ENCODE data around the gene TRPM2. TPM values are rescaled to one million over a fixed set of nuclear protein-coding genes. Genes with fewer than 3 reads are reported as not detected.
"Not testable (repeated sequence)": the region's sequence is repeated elsewhere in the genome, so short reads cannot be mapped to it uniquely, and the experiment has no call there.

Gene TRPM2
- total RNA-seq, 1 donor from 2014 or later, result 3.2 TPM

DNA sequence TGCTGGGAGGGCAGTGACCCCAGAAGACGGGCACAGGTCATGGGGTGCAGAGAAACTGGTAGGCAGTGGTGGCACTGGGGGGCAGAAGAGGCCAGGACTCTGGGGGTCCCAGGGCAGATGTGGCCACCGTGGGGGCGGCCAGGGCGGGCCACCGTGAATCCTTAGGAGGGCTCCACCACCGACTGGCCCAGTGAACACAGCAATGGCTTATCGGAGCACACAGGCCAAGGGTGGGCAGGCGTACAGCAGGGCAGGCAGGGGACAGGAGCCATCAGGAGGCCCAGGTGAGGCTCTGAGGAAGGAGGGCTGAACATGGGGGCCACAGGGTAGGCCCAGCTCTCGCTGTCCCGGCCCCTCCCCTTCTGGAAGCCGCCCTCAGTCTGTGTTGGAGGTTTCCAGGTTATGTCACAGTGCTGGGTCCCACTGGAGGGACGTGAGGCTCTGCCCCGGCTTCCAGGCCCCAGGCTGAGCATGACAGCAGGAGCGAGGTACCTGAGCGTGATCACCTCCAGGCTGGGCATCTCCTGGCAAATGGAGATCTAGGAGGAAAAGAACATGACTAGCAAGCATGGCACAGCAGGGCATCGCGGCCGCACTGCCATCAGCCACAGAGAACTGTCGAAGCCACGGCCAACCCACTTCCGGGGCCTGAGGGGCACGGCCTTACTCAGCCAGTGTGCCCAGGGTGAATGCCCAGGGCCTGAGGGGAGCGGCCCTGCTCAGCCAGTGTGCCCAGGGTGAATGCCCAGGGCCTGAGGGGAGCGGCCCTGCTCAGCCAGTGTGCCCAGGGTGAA lies 18.0 kb upstream of the TRPM2 start:
- no peak for DNase-seq

DNA sequence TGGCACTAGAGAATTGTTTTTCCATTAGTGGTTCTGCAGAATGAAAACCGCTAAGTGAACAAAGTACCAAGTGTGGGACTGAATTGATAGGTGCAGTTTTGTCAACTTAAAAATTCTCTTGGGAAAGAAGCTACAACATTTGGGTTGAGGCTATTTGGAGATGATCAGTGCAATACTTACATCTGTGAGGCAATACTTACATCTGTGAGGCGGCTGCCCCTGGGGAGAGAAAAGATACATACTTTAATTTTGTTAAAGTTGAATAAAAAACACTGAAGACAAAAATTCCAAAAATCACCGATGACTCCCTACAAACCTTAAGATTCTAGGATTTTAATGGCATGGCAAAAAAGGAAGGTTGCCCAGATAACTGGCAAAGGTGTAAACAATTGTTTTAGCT lies 16.0 kb upstream of the TRPM2 start:
- no peak for DNase-seq

DNA sequence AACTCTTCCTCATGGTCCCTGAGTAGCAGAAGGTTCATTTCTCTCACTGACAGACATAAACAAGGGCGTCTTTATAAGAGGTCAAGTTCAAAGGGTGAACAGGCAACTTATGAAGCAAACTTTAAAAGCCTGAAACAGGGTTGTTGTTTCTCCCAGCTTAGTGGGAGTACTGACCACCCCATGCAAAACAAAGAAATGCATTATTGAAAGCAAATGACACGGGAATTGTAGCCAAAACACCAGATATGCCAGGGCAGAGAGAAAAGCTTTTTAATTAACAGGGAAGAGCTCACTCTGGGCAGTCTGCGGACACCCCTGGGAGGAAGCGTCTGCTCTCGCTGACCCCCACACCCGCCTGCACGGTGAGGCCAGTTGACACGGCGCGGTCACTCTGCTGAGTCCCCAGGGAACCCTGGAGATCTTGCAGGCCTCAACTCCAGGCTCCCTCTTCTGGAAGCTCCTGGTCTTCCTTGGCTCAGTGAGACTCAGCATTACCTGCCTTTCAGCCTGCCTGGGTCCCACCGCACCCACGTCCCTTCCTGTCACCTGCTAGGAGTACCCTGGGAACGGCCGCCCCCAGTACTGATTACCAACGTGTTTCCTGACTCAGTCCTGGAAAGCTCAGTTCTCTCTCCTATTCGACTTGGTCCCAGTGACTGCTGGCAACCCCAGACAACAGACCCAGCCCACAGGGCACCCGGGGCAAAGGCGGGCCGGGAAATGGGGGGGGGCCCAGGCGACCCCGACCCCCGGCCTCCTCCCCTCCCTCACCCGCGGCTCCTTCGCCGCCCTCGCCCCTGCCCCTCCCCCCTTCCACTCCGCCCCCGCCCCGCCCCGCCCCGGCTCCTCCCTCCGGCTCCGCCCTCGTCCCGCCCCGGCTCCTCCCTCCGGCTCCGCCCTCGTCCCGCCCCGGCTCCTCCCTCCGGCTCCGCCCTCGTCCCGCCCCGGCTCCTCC lies 15.2 kb upstream of the TRPM2 start:
- peak; percentile 75 for DNase-seq

GRCh38 chr21:44338971-44339910 lies 14.2 kb upstream of the TRPM2 start, which contains the start of gene CFAP410:
TSS of gene CFAP410 (minus strand) at chr21:44339390. CDS start at chr21:44339194, 196 bp downstream.
- DNase-seq, result peak; percentile 97

DNA sequence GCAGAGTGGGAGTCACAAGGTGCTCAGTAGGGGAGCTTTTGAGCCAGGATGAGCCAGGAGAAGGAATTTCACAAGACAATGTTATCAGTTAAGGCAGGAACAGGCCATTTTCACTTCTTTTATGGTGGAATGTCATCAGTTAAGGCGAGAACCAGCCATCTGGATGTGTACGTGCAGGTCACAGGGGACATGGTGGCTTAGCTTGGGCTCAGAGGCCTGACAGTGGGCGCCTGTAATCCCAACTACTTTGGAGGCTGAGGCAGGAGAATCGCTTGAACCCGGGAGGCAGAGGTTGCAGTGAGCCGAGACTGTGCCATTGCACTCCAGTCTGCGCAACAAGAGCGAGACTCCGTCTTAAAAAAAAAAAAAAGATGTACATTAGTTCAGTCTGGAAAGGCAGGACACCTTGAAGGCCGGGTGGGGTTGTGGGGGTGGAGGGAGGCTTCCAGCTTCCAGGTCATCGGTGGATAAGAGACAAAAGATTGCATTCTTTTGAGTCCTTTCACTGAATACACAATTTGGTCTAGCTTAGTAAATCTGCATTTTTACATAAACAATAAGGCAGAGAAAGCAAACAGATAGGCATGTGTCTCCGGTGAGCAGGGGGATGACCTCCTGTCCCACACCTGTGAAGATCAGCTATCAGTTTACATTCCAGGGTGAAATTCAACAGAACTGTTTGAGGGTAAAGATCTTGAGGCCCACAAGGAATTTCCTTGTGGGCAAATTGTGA lies 11.5 kb upstream of the TRPM2 start:
- DNase-seq, result not testable (repeated sequence)

DNA sequence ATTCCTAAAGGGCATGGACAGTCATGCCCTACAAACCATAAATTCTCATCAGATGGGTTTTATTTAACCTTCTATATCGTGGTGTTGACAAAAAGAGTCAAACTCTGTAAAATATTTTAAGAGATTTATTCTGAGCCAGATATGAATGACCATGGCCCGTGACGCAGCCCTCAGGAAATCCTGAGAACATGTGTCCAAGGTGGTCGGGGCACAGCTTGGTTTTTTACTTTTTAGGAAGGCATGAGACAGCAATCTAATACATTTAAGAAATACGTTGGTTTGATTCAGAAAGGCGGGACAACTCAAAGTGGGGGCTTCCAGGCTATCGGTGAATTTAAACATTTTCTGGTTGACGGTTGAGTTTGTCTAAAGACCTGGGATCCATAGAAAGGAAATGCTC lies 10.4 kb upstream of the TRPM2 start:
- DNase-seq, result not testable (repeated sequence)

DNA sequence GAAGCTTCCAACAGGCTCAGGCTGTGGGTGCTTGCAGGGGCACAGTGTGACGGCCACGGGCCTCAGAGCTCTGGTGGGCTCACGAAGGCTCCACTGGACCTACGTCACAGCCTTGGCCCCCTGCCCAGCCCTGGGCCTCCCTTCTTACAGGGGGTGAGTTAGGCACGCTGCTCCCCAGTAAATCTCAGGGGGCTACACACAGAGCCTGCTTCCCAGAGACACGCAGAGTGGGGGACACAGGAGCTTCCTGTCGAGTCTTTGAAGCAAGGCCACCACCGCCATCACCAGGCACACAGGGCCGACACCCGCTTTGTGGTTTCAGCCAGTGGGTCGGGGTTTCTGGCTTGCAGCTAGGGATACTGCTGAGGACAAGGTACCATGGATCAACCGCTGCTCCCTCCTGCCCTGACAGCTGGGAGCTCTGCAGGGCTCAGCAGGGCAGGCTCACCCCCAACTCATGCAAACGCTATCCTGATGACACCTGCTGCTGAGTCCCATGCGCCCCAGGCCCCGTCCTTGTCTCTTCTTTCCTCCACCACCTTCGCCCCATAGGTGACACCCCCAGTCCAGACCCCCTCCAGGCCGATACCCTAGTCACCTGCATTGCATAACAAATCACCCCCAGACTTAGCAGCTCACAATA lies 8.8 kb upstream of the TRPM2 start:
- no peak for DNase-seq

GRCh38 chr21:44345495-44345894 lies 7.9 kb upstream of the TRPM2 start:
- DNase-seq, result no peak

DNA sequence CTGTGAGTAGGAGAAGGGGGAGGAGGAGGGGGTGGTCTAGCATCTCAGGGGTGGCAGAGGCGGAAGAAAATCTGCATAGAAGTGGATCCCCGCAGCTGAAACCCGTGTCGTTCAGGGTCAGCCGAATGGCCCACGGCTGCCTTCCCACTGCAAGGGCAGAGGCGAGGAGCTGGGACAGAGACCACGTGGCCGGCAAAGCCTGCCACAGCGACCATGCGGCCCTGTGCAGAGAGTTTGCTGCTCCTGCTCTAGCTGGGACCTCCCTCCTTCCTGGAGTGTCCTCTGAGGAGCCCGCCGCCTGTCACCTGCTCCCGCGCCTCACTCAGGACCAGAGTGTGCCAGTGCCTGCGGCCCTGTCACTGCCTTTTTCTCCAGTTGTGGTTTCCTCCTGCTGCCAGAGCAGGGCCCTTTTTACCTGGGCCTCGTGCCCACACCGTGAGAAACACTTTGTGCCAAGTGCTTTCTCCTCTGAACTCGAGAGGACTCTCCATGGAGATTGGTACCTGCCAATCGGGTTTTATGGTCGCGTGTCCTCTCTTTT lies 5.4 kb upstream of the TRPM2 start:
- DNase-seq, result no peak

DNA sequence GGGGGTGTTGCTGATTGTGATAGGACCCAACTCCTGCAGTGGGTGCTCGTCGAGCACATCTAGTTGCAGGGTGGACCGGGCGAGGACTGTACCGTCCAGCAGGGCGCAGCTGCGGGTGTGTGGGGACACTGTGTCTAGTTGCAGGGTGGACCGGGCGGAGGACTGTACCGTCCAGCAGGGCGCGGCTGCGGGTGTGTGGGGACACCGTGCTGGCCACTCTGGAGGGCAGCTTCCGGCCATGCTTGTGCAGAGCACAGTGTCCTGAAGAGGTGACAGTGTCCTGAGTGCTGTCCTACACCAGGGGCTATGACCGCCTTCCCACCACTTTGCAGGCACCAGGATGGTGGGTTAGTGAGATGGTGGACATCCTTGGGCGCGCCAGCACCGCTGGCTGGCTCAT lies 4.6 kb upstream of the TRPM2 start:
- DNase-seq, result no peak

DNA sequence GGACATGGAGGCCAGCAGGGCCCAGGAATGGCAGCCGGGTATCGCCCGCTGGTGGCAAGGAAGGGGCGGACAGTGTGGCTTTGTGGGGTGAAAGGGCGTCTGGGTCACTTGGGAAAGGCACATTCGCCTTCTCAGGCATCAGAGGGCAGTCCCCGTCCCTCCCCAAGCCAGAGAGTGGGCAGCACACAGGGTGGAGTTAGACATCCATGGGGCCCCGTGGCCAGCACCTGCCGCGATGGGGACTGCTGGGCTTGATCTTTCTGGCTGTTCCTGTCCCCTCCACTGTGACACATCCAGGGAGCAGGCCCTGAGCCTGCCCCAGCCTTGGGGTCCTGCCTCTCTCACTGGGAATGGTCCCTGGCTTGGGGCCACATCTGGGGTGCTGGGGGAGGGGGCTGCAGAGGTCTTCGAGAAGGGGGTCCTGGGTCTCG lies 4.0 kb upstream of the TRPM2 start:
- DNase-seq, result no peak

DNA sequence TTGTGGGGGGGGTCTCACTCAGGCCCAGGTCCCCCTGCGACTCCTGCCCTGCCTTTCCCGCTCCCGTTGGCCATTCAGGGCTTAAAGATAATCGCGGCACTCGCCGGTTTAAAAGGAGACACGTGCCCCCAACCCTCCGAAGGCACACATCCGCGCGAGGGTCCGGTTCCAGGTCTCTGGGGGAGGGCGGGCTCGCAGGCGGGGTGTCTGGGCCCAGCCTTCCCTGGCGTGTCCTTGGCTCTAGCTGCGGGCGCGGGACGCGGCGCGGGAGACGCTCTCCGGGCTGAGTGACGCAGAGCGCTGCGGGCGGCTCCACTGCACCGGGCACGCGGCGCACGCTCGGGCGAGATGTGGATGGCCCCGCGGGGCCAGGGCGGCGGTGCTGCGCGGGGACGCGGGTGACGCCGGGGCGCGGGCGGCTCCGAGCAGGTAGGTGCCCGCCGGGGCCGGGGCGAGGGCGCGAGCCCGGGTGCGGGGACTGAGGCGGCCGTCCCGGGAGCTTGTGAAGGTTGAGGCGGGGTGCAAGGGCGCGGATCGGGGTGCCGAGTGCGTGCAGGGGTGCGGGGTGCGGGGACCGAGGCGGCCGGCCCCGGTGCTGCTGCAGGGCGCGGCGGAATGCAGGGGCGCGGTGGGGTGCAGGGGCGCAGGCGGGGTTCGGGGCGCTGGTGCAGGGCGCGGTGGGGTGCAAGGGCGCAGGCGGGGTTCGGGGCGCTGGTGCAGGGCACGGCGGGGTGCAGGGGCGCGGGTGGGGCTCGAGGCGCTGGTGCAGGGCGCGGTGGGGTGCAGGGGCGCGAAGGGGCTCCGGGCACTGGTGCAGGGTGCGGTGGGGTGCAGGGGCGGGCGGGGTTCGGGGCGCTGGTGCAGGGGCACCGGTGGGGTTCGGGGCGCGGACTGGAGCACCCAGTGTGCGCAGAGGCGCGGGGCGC lies 3.3 kb upstream of the TRPM2 start:
- no peak for DNase-seq

DNA sequence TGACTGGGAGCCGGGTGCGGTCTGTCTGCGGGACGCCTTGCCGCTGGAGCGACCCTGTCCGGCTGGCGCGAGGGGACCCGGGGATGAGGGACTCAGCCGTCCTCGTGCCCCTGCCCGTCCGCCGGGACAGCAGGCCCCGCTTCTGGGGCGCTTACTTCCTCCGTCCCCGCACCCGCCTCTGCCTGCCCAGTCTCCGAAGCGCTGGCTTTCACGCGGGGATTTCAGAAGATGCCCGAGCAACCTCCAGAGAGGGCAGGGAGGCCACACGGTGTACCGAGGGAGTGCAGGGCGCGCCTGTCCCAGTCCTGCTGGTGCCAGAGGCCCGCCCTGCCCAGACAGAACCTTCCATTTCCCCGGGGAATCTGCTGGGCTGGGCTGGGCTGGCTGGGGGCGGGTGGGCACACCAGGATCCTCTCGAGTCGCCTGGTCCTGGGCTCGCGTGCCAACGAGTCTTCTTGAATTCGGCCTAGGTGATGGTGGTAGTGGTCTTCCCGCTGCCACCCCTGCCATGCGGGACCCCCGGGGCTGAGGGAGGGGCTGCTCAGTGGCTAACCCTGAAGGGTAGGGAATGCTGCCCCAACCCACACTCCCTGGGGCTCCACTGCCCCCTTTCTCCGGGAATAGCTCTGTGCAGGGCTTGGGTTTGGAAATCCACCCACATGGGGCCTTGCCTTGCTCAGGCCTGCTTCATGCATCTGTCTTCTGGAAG lies 2.5 kb upstream of the TRPM2 start:
- no peak for DNase-seq

DNA sequence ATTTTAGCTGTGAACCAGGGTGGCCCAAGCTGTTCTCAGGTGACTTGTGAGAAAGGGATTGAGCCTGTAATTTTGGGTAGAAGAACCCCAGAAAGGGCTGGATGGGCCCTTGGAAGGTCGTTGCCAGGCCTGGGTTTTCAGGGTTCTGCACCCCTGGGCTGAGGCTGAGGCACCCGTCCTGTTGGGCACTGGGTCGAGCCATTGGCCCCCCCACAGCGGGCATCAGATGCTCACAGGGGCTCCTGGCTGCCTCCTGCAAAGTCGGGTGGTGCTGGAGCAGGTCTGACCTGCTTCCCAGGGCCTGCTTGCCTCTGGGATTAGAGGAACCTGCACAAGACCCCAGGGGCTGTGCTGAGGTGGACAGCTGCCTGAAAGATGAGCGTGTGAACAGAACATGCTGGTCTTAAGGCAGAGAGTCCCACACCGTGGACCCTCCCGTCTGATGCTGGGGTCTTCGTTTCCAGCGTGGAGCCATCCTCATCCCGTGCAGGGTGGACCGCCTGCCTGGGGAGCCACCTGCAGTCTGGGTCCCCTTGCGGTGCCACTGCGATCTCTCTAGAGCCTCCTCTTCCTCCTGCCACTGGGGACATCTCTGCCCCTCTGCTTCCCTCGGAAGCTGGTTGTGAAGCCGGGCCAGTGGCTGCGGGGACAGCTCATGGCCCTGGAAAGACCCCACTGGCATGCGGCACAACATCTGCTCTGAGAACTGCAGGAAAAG lies 1.7 kb upstream of the TRPM2 start:
- no peak for DNase-seq

- DNase-seq, result no peak
Measured at GRCh38 chr21:44352253-44352860, 1.1 kb upstream of the TRPM2 start.

- DNase-seq, result no peak
Measured at GRCh38 chr21:44354001-44354405, 582 bp downstream of the TRPM2 start.
